ENCODE measurements around the gene TOR1AIP1.
"Not testable (repeated sequence)": the region's sequence is repeated elsewhere in the genome, so short reads cannot be mapped to it uniquely, and the experiment has no call there.

The TOR1AIP1 gene, protein sequence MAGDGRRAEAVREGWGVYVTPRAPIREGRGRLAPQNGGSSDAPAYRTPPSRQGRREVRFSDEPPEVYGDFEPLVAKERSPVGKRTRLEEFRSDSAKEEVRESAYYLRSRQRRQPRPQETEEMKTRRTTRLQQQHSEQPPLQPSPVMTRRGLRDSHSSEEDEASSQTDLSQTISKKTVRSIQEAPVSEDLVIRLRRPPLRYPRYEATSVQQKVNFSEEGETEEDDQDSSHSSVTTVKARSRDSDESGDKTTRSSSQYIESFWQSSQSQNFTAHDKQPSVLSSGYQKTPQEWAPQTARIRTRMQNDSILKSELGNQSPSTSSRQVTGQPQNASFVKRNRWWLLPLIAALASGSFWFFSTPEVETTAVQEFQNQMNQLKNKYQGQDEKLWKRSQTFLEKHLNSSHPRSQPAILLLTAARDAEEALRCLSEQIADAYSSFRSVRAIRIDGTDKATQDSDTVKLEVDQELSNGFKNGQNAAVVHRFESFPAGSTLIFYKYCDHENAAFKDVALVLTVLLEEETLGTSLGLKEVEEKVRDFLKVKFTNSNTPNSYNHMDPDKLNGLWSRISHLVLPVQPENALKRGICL

GRCh38 chr1:179882253-179883039 is at the start of gene TOR1AIP1:
TSS of gene TOR1AIP1 (plus strand) at chr1:179882285. CDS start at chr1:179882503, 218 bp downstream.
- peak; percentile 90 for DNase-seq (ENCODE audit: low read depth, low spot score)

GRCh38 chr1:179836686-179837445 is 45.2 kb upstream of the TOR1AIP1 start:
- DNase-seq (ENCODE audit: low read depth, low spot score) = not testable (repeated sequence)

GRCh38 chr1:179840107-179840506 is 42.0 kb upstream of the TOR1AIP1 start:
- no peak for DNase-seq (ENCODE audit: low read depth, low spot score)

- DNase-seq (ENCODE audit: low read depth, low spot score) = no peak
These were observed 33.9 kb upstream of the TOR1AIP1 start for GRCh38 chr1:179848233-179848632.

GRCh38 chr1:179853102-179853501 is 29.0 kb upstream of the TOR1AIP1 start:
- no peak for DNase-seq (ENCODE audit: low read depth, low spot score)

DNA sequence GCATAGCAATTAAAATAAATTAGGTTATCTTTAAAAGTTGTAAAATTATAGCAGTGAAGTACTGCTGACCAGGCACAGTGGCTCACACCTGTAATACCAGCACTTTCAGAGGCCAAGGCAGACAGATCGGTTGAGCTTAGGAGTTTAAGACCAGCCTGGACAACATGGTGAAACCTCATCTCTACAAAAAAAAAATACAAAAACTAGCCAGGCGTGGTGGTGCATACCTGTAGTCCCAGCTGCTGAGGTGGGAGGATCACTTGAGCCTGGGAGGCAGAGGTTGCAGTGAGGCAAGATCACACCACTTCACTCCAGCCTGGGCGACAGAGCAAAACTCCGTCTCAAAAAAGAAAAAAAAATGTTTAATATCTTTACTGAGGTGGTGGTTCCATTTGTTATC is 26.3 kb upstream of the TOR1AIP1 start:
- not testable (repeated sequence) for DNase-seq (ENCODE audit: low read depth, low spot score)

- DNase-seq (ENCODE audit: low read depth, low spot score) = no peak
These were observed 25.8 kb upstream of the TOR1AIP1 start for GRCh38 chr1:179856296-179856695.

- DNase-seq (ENCODE audit: low read depth, low spot score) = no peak
These were observed 25.1 kb upstream of the TOR1AIP1 start for GRCh38 chr1:179857009-179857408.

DNA sequence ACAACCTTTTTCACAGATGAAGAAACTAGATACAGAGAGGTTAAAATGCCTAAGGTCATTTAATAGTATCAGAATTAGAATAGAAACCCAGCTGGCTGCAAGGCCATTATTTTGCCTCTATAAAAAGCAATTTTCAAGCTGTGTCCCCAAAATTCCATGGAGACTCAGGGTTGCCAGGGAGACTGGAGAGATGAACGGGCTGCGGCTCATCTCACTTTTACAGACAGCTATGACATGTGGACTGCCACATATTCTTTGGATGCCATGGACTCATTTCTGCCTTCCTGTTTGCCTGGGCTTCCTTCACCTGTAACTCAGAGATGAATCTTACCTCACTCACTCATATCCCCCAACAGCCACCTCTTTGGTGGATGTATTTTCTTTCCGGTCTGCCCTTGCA is 21.4 kb upstream of the TOR1AIP1 start:
- DNase-seq (ENCODE audit: low read depth, low spot score) = no peak

DNA sequence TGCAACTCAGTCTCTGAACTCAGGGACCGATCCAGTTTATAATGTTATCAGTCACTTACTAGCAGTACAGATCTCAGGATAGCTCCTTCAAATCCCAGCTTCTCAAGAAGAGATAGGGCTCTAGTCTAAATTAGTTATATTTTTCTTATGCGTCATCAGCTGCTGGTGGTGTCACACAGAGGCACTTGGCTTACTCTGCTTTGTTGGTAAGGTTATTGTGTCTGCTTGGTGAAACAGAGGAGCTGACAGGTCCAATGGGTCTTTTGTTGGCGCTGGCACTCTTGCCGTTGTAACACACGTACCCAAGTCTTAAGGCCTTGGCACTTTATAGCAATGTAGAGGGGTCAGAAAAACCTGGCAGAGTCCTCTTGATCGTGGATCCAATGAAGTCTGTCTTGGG is 16.7 kb upstream of the TOR1AIP1 start:
- DNase-seq (ENCODE audit: low read depth, low spot score) = no peak

DNA sequence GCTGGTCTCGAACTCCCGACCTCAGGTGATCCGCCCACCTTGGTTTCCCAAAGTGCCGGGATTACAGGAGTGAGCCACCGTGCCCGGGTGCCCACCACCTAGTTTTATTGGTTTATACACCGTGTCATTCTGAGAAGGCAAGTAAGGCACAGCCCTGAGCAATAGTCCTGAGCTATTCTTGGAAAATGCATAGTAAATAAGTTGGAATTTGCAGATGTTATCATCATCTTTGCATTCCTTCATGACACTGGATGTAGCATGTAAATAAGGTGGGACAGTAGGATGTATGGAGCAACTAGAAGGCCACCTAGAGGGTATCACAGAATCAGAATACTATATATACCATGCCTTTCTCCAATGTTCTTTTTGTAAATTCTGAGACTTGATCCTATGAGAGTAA is 15.5 kb upstream of the TOR1AIP1 start:
- DNase-seq (ENCODE audit: low read depth, low spot score) = no peak

DNA sequence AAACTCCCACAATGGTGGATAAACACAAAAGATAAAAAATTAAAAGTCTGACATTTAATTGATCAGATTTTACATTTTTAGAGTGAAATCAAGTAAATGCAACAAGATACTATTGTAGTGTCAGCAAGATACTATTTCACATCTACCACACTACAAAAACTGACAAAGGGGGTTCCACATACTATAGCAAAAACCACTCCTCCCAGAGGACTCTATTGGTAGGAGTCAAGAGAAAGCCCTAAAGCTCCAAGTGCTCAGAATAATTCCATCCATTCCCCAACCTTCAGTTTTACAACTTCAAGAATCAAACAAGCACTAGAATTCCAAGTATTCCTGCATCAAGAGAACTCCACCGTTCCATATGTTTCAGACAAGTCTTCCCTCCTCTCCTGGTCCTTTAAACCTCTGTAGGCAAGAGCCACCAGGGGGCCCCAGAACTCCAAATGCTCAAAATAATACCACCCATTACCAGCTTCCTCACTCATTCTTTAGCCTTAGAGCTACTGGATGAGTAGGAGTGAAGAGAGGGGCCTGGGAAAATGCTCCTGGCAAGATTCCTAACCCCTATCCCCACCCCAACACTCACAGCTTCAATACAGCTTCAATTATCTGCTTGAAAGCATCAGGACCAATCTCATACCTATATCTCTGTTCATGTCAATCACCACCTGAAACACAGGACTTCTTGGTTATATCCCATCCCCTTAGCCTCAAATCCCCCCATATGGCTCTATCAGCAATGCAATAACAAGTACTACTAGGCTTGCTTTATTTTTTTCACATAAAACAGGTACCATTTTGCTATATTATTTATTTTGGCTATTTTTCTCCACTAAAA is 14.4 kb upstream of the TOR1AIP1 start:
- DNase-seq (ENCODE audit: low read depth, low spot score) = no peak

GRCh38 chr1:179870870-179871269 is 11.2 kb upstream of the TOR1AIP1 start:
- DNase-seq (ENCODE audit: low read depth, low spot score) = no peak

GRCh38 chr1:179871940-179872339 is 10.1 kb upstream of the TOR1AIP1 start:
- no peak for DNase-seq (ENCODE audit: low read depth, low spot score)

DNA sequence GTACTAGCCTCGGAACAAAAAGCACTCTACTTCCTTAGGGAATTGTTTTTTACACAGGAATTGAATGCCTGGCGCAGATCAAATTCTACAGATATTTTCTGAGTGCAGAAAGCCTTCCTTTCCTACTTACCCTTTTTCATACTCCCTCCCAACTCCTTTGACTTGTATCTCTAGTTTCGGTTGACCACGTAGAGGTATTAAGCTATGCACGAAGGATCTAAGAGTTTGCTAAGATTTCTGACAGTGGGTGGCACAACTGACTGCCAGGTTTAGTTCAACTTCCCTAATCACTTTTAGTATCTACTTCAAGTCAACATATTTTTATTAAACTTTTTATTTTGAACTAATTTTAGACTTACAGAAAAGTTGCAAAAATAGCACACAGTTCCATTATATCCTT is 9.5 kb upstream of the TOR1AIP1 start:
- no peak for DNase-seq (ENCODE audit: low read depth, low spot score)

DNA sequence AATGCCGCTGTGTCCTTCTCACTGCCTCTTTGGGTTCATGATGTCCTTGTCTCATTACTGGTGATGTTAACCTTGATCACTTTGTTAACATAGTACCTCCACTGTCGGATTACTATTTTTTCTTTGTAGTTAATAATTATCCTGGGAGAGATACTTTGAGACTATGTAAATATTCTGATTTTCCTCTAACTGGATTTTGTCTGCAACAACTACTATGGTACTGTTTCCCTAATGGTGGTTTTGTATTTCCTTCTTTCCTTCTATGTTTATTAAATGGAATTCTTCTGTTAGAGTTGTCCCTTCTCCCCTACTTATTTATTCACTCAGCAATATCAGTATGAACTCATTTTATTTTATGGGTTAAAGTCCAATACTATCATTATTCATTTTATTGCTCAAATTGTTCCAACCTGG is 8.6 kb upstream of the TOR1AIP1 start:
- DNase-seq (ENCODE audit: low read depth, low spot score) = no peak

DNA sequence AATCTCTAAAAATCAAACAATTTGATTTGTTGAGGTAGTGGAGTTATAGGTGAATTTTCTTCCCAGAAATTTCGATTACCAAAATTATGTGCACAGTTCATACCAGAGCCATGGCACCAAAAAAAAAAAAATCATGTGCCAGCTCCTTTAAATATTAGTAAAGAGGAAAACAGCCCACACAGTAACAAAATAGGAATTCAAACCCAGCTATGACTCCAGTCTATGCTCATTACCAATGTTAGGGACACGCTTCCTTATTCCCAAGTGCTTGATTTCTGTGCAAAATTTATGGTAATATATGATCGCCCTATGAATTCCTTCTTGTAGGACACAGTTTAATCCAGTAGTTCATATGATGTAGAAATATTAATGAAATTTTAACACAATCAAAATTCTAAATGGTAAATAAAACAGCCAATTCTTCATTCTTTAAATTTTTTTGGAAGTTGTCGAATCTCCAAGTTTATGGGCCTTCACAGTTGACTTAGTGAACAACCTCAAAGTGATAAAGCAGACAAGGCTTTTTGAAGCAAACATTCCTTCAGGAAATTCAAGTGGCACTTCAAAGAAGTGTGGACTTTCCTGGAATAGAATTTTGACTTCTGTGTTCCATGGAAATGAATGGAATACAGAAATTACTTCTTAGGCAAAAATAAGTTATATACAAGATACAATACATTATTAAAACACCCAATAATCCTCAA is 6.3 kb upstream of the TOR1AIP1 start:
- no peak for DNase-seq (ENCODE audit: low read depth, low spot score)

GRCh38 chr1:179876300-179876715 is 5.8 kb upstream of the TOR1AIP1 start:
- DNase-seq (ENCODE audit: low read depth, low spot score) = no peak

DNA sequence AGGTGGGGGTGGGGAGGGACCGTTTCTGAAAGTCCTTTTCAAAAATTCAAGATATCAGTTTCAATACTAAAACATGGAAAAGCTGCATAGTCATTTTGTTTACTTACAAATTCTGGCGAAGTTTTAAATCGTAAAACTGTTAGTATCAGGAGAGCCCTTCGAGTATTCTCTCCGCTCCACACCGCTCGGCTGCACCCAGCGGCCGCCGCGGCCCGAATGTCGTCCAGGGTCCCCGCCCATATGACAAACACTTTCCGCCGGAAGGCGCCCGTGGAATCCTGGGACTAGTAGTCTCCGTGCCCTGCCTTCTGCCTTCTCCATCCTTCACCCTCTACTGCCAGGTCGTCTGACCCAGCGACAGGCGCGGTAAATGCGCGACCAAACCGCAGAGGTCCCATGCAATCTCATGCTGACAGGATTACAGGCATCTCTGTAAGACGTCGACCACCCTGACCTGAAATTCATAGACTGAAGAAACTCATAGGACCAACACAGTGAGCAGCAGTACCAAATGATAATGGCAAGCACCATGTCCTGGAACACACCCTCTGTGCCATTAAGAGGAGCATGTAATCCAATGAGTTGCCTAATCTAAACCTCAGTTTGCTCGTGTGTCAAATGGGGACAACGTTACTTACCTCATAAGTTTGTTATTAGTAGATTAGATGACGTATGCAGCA is 4.4 kb upstream of the TOR1AIP1 start, which contains the start of gene TOR1AIP2:
TOR1AIP2 (minus strand) TSS at position 218 of the 680 bp plus-strand sequence. CDS start 25,138 bp downstream, outside the sequence.
- DNase-seq (ENCODE audit: low read depth, low spot score) = peak; percentile 80
